ENCODE measurements around the gene EFTUD2. TPM values are rescaled to one million over a fixed set of nuclear protein-coding genes. Genes with fewer than 3 reads are reported as not detected.

EFTUD2 gene
- total and polyA plus RNA-seq, 2 of the 4 experiments (the other 2 are of a cell fraction) = 72.5 to 126 TPM

- Histone ChIP-seq H3K14ac (replicated peaks; ENCODE audit: low read depth, low read length) (no peak overlapping the region), H3K27ac (ENCODE audit: insufficient read depth, low read length) (no peak overlapping the region), H3K4me2 (ENCODE audit: low read depth, low read length) (no peak overlapping the region), H3K18ac (ENCODE audit: low read depth, low read length) (no peak overlapping the region), H3K4me1 (ENCODE audit: control insufficient read depth, insufficient read depth, low read length) (no peaks in the 10 kb centered on the region), H2BK20ac (ENCODE audit: low read depth, low read length) (no peak overlapping the region), H3K9me1 (ENCODE audit: insufficient read depth, low read length) (no peaks in the 10 kb centered on the region), H2BK120ac (ENCODE audit: low read depth, low read length) (no peak overlapping the region), H3K36me3 (ENCODE audit: control insufficient read depth, insufficient read depth, low read length) (peaks cover 50% of the 10 kb centered on the region), H4K5ac (ENCODE audit: low read depth, low read length) (no peak overlapping the region), H3K4me3 (ENCODE audit: insufficient read depth, low read depth, low read length) (no peak overlapping the region), H2AK9ac (replicated peaks; ENCODE audit: low read depth, low read length, poor library complexity) (no peak overlapping the region), H3K27me3 (ENCODE audit: control insufficient read depth, insufficient read depth, low read length) (no peaks in the 10 kb centered on the region), H4K91ac (ENCODE audit: insufficient read depth, low read depth, low read length) (no peak overlapping the region), H3K4ac (ENCODE audit: low read depth, low read length) (no peak overlapping the region), H2AK5ac (ENCODE audit: low read depth, low read length) (no peak overlapping the region), H2BK5ac (ENCODE audit: low read depth, low read length, poor library complexity, severe bottlenecking) (no peak overlapping the region), H4K20me1 (ENCODE audit: insufficient read depth, low read length) (no peaks in the 10 kb centered on the region; the same call in 1 of the 2 replicates), H2AFZ (replicated peaks; ENCODE audit: low read length, poor library complexity) (no peak overlapping the region), H3K56ac (ENCODE audit: extremely low read depth, insufficient read depth, low read length) (no peak overlapping the region), H2BK15ac (ENCODE audit: low read depth, low read length) (no peak overlapping the region), H4K8ac (ENCODE audit: low read depth in 2 of 2, low read length in 2 of 2) (no peak overlapping the region), H3K79me1 (ENCODE audit: low read depth in 1 of 2, low read length in 2 of 2) (peaks cover 0 to 11% of the 10 kb centered on the region in 2 experiments; a peak in 1 of 4 replicates), H3K9ac (ENCODE audit: low read depth, low read length) (no peak overlapping the region), H3K23ac (ENCODE audit: low read depth, low read length) (no peak overlapping the region), H3K9me3 (ENCODE audit: control insufficient read depth, insufficient read depth, low read length) (no peaks in the 10 kb centered on the region)
- no TSS peak for BruUV-seq (replicated peaks)
- ChIA-PET POLR2A (ENCODE audit: unreplicated experiment) (no interaction called here), CTCF (interaction anchor here (3.6 to 4.8 kb wide), 2 partner anchors 11 to 89 kb away, joined by 18 to 25 read pairs; no protein-coding TSS in a partner anchor)
- dilution Hi-C loops (cut with HindIII; ENCODE audit: low sequenced_read_pairs, unreplicated experiment) = no loop called here
- 100% methylated on average over 2 of the region's 3 CpGs; no CpG with 5 or more reads in 1 of the 2 experiments for WGBS, 2 experiments (ENCODE audit: extremely low coverage in 2 of 2, insufficient read length in 1 of 2)
- intact Hi-C loops (cut with micrococcal nuclease) = no loop called here
- in situ Hi-C loops (cut with MboI; ENCODE audit: low sequenced_read_pairs) = no loop called here
- ATAC-seq (ENCODE audit: low read depth) (no peak), DNase-seq (no peak)
- TF ChIP-seq CHD1 (IDR thresholded peaks at IDR 0.05; ENCODE audit: low read depth, low read length) (no peak), MAZ (IDR thresholded peaks at IDR 0.05; ENCODE audit: borderline replicate concordance, low read depth, low read length) (no peak), MXI1 (IDR thresholded peaks at IDR 0.05; ENCODE audit: borderline replicate concordance, low read depth, low read length) (no peak), CTCF (conservative IDR thresholded peaks at IDR 0.05; ENCODE audit: low read depth, low read length) (no peak), ELK1 (IDR thresholded peaks at IDR 0.05; ENCODE audit: borderline replicate concordance, low read depth, low read length) (no peak), MAFK (IDR thresholded peaks at IDR 0.05; ENCODE audit: low read depth, low read length) (no peak), RAD21 (IDR thresholded peaks at IDR 0.05; ENCODE audit: low read length) (no peak), SMC3 (IDR thresholded peaks at IDR 0.05; ENCODE audit: low read depth, low read length) (no peak), FOS (IDR thresholded peaks at IDR 0.05; ENCODE audit: low read depth, low read length) (no peak), RFX5 (IDR thresholded peaks at IDR 0.05; ENCODE audit: low read depth, low read length) (no peak), USF2 (IDR thresholded peaks at IDR 0.05; ENCODE audit: low read depth, low read length) (no peak), BHLHE40 (IDR thresholded peaks at IDR 0.05; ENCODE audit: low read depth, low read length) (no peak), RCOR1 (IDR thresholded peaks at IDR 0.05; ENCODE audit: insufficient replicate concordance, low read length) (no peak), POLR2A (IDR thresholded peaks at IDR 0.05; ENCODE audit: low read depth, low read length) (no peak)
Observed at GRCh38 chr17:44867841-44868240, 31.4 kb downstream of the EFTUD2 start.

All from IMR-90 (cell line).